ENCODE measurements around the gene TIPRL. TPM values are rescaled to one million over a fixed set of nuclear protein-coding genes. Genes with fewer than 3 reads are reported as not detected.
"Not testable (repeated sequence)": the region's sequence is repeated elsewhere in the genome, so short reads cannot be mapped to it uniquely, and the experiment has no call there.

The TIPRL gene
- polyA plus RNA-seq, 2 donors, result 14.5 to 17.5 TPM

- Histone ChIP-seq H3K27me3 (ENCODE audit: control insufficient read depth in 1 of 2, insufficient read depth in 2 of 2, low read length in 2 of 2) (no peaks in the 10 kb centered on the region), H3K9me3 (ENCODE audit: control insufficient read depth in 2 of 2, insufficient read depth in 1 of 2, low read depth in 1 of 2, low read length in 1 of 2) (no peaks in the 10 kb centered on the region), H3K27ac (ENCODE audit: low read depth in 2 of 2, low read length in 1 of 2) (no peak overlapping the region), H3K4me3 (ENCODE audit: low read depth in 1 of 2, low read length in 2 of 2) (no peak overlapping the region), H3K4me1 (ENCODE audit: control insufficient read depth in 2 of 2, insufficient read depth in 2 of 2, low read length in 1 of 2) (peaks cover 0 to 8% of the 10 kb centered on the region in 2 donors), H3K36me3 (ENCODE audit: control insufficient read depth in 2 of 2, insufficient read depth in 2 of 2, low read length in 1 of 2) (no peaks in the 10 kb centered on the region)
- WGBS, 2 donors, result 72 to 78% methylated on average over 5 of the region's 5 CpGs
Observed at GRCh38 chr1:168138134-168138533, 40.6 kb upstream of the TIPRL start.

GRCh38 chr1:168139070-168139469, 39.7 kb upstream of the TIPRL start:
- H3K4me1 ChIP-seq (ENCODE audit: control insufficient read depth in 2 of 2, insufficient read depth in 2 of 2, low read length in 1 of 2), result peaks cover 0 to 8% of the 10 kb centered on the region in 2 donors
- no peaks in the 10 kb centered on the region for H3K27me3 ChIP-seq (ENCODE audit: control insufficient read depth in 1 of 2, insufficient read depth in 2 of 2, low read length in 2 of 2)
- H3K27ac ChIP-seq (ENCODE audit: low read depth in 2 of 2, low read length in 1 of 2), result no peak overlapping the region
- no peaks in the 10 kb centered on the region for H3K9me3 ChIP-seq (ENCODE audit: control insufficient read depth in 2 of 2, insufficient read depth in 1 of 2, low read depth in 1 of 2, low read length in 1 of 2)
- no peak overlapping the region for H3K4me3 ChIP-seq (ENCODE audit: low read depth in 1 of 2, low read length in 2 of 2)
- H3K36me3 ChIP-seq (ENCODE audit: control insufficient read depth in 2 of 2, insufficient read depth in 2 of 2, low read length in 1 of 2), result no peaks in the 10 kb centered on the region

GRCh38 chr1:168141871-168142385, 36.8 kb upstream of the TIPRL start:
- 89 to 91% methylated on average over 3 of the region's 3 CpGs for WGBS, 2 donors

GRCh38 chr1:168145184-168146159, 33.3 kb upstream of the TIPRL start:
- WGBS, 2 donors, result 24 to 27% methylated on average over 14 to 15 of the region's 15 CpGs
- Histone ChIP-seq H3K27me3 (ENCODE audit: control insufficient read depth in 1 of 2, insufficient read depth in 2 of 2, low read length in 2 of 2) (no peaks in the 10 kb centered on the region), H3K36me3 (ENCODE audit: control insufficient read depth in 2 of 2, insufficient read depth in 2 of 2, low read length in 1 of 2) (no peaks in the 10 kb centered on the region), H3K27ac (ENCODE audit: low read depth in 2 of 2, low read length in 1 of 2) (no peak overlapping the region), H3K9me3 (ENCODE audit: control insufficient read depth in 2 of 2, insufficient read depth in 1 of 2, low read depth in 1 of 2, low read length in 1 of 2) (no peaks in the 10 kb centered on the region), H3K4me3 (ENCODE audit: low read depth in 1 of 2, low read length in 2 of 2) (no peak overlapping the region), H3K4me1 (ENCODE audit: control insufficient read depth in 2 of 2, insufficient read depth in 2 of 2, low read length in 1 of 2) (no peaks in the 10 kb centered on the region)

More at GRCh38 chr1:168141871-168142385, 36.8 kb upstream of the TIPRL start:
- Histone ChIP-seq H3K36me3 (ENCODE audit: control insufficient read depth in 2 of 2, insufficient read depth in 2 of 2, low read length in 1 of 2) (no peaks in the 10 kb centered on the region), H3K4me1 (ENCODE audit: control insufficient read depth in 2 of 2, insufficient read depth in 2 of 2, low read length in 1 of 2) (no peaks in the 10 kb centered on the region), H3K9me3 (ENCODE audit: control insufficient read depth in 2 of 2, insufficient read depth in 1 of 2, low read depth in 1 of 2, low read length in 1 of 2) (no peaks in the 10 kb centered on the region), H3K4me3 (ENCODE audit: low read depth in 1 of 2, low read length in 2 of 2) (no peak overlapping the region), H3K27ac (ENCODE audit: low read depth in 2 of 2, low read length in 1 of 2) (no peak overlapping the region), H3K27me3 (ENCODE audit: control insufficient read depth in 1 of 2, insufficient read depth in 2 of 2, low read length in 2 of 2) (no peaks in the 10 kb centered on the region)

GRCh38 chr1:168146160-168146539, 32.6 kb upstream of the TIPRL start:
- Histone ChIP-seq H3K27me3 (ENCODE audit: control insufficient read depth in 1 of 2, insufficient read depth in 2 of 2, low read length in 2 of 2) (no peaks in the 10 kb centered on the region), H3K9me3 (ENCODE audit: control insufficient read depth in 2 of 2, insufficient read depth in 1 of 2, low read depth in 1 of 2, low read length in 1 of 2) (no peaks in the 10 kb centered on the region), H3K36me3 (ENCODE audit: control insufficient read depth in 2 of 2, insufficient read depth in 2 of 2, low read length in 1 of 2) (no peaks in the 10 kb centered on the region), H3K4me1 (ENCODE audit: control insufficient read depth in 2 of 2, insufficient read depth in 2 of 2, low read length in 1 of 2) (no peaks in the 10 kb centered on the region), H3K27ac (ENCODE audit: low read depth in 2 of 2, low read length in 1 of 2) (no peak overlapping the region), H3K4me3 (ENCODE audit: low read depth in 1 of 2, low read length in 2 of 2) (no peak overlapping the region)
- 68 to 81% methylated on average over 3 of the region's 5 CpGs for WGBS, 2 donors

GRCh38 chr1:168146626-168147025, 32.1 kb upstream of the TIPRL start:
- 78 to 89% methylated on average over 11 of the region's 11 CpGs for WGBS, 2 donors
- H3K27me3 ChIP-seq (ENCODE audit: control insufficient read depth in 1 of 2, insufficient read depth in 2 of 2, low read length in 2 of 2), result no peaks in the 10 kb centered on the region
- no peaks in the 10 kb centered on the region for H3K36me3 ChIP-seq (ENCODE audit: control insufficient read depth in 2 of 2, insufficient read depth in 2 of 2, low read length in 1 of 2)
- H3K4me3 ChIP-seq (ENCODE audit: low read depth in 1 of 2, low read length in 2 of 2), result no peak overlapping the region
- no peaks in the 10 kb centered on the region for H3K9me3 ChIP-seq (ENCODE audit: control insufficient read depth in 2 of 2, insufficient read depth in 1 of 2, low read depth in 1 of 2, low read length in 1 of 2)
- H3K4me1 ChIP-seq (ENCODE audit: control insufficient read depth in 2 of 2, insufficient read depth in 2 of 2, low read length in 1 of 2), result no peaks in the 10 kb centered on the region
- H3K27ac ChIP-seq (ENCODE audit: low read depth in 2 of 2, low read length in 1 of 2), result no peak overlapping the region

- Histone ChIP-seq H3K27ac (ENCODE audit: low read depth in 2 of 2, low read length in 1 of 2) (no peak overlapping the region), H3K4me1 (ENCODE audit: control insufficient read depth in 2 of 2, insufficient read depth in 2 of 2, low read length in 1 of 2) (no peaks in the 10 kb centered on the region), H3K36me3 (ENCODE audit: control insufficient read depth in 2 of 2, insufficient read depth in 2 of 2, low read length in 1 of 2) (no peaks in the 10 kb centered on the region), H3K9me3 (ENCODE audit: control insufficient read depth in 2 of 2, insufficient read depth in 1 of 2, low read depth in 1 of 2, low read length in 1 of 2) (no peaks in the 10 kb centered on the region), H3K27me3 (ENCODE audit: control insufficient read depth in 1 of 2, insufficient read depth in 2 of 2, low read length in 2 of 2) (no peaks in the 10 kb centered on the region), H3K4me3 (ENCODE audit: low read depth in 1 of 2, low read length in 2 of 2) (no peak overlapping the region)
- WGBS, 2 donors, result 59 to 61% methylated on average over 4 of the region's 4 CpGs
Observed at GRCh38 chr1:168148916-168149315, 29.8 kb upstream of the TIPRL start.

- Histone ChIP-seq H3K4me3 (ENCODE audit: low read depth in 1 of 2, low read length in 2 of 2) (no peak overlapping the region), H3K36me3 (ENCODE audit: control insufficient read depth in 2 of 2, insufficient read depth in 2 of 2, low read length in 1 of 2) (no peaks in the 10 kb centered on the region), H3K27me3 (ENCODE audit: control insufficient read depth in 1 of 2, insufficient read depth in 2 of 2, low read length in 2 of 2) (no peaks in the 10 kb centered on the region), H3K27ac (ENCODE audit: low read depth in 2 of 2, low read length in 1 of 2) (no peak overlapping the region), H3K4me1 (ENCODE audit: control insufficient read depth in 2 of 2, insufficient read depth in 2 of 2, low read length in 1 of 2) (no peaks in the 10 kb centered on the region), H3K9me3 (ENCODE audit: control insufficient read depth in 2 of 2, insufficient read depth in 1 of 2, low read depth in 1 of 2, low read length in 1 of 2) (no peaks in the 10 kb centered on the region)
- 94 to 100% methylated on average over 1 of the region's 1 CpG for WGBS, 2 donors
Observed at GRCh38 chr1:168150283-168150682, 28.5 kb upstream of the TIPRL start.

- Histone ChIP-seq H3K36me3 (ENCODE audit: control insufficient read depth in 2 of 2, insufficient read depth in 2 of 2, low read length in 1 of 2) (no peaks in the 10 kb centered on the region), H3K9me3 (ENCODE audit: control insufficient read depth in 2 of 2, insufficient read depth in 1 of 2, low read depth in 1 of 2, low read length in 1 of 2) (no peaks in the 10 kb centered on the region), H3K4me3 (ENCODE audit: low read depth in 1 of 2, low read length in 2 of 2) (no peak overlapping the region), H3K27me3 (ENCODE audit: control insufficient read depth in 1 of 2, insufficient read depth in 2 of 2, low read length in 2 of 2) (no peaks in the 10 kb centered on the region), H3K4me1 (ENCODE audit: control insufficient read depth in 2 of 2, insufficient read depth in 2 of 2, low read length in 1 of 2) (no peaks in the 10 kb centered on the region), H3K27ac (ENCODE audit: low read depth in 2 of 2, low read length in 1 of 2) (no peak overlapping the region)
- 84 to 86% methylated on average over 4 of the region's 4 CpGs for WGBS, 2 donors
Observed at GRCh38 chr1:168151935-168152334, 26.8 kb upstream of the TIPRL start.

GRCh38 chr1:168154707-168155106, 24.1 kb upstream of the TIPRL start:
- H3K36me3 ChIP-seq (ENCODE audit: control insufficient read depth in 2 of 2, insufficient read depth in 2 of 2, low read length in 1 of 2); H3K4me1 ChIP-seq (ENCODE audit: control insufficient read depth in 2 of 2, insufficient read depth in 2 of 2, low read length in 1 of 2); H3K27me3 ChIP-seq (ENCODE audit: control insufficient read depth in 1 of 2, insufficient read depth in 2 of 2, low read length in 2 of 2); H3K9me3 ChIP-seq (ENCODE audit: control insufficient read depth in 2 of 2, insufficient read depth in 1 of 2, low read depth in 1 of 2, low read length in 1 of 2); H3K27ac ChIP-seq (ENCODE audit: low read depth in 2 of 2, low read length in 1 of 2); H3K4me3 ChIP-seq (ENCODE audit: low read depth in 1 of 2, low read length in 2 of 2): not testable (repeated sequence)
- 72 to 75% methylated on average over 4 of the region's 4 CpGs for WGBS, 2 donors

All from esophagus (tissue), 2 donors.